Effector CD4-positive, alpha-beta T cell (primary cell): Measurements from ENCODE around the gene UPF3A.
"Not testable (repeated sequence)": the region's sequence is repeated elsewhere in the genome, so short reads cannot be mapped to it uniquely, and the experiment has no call there.

ENCODE experiments used
- DNase-seq: peaks from one replicate; pipeline ENCODE4 v3.0.0-alpha.2; 2020

UPF3A gene

GRCh38 chr13:114341003-114341777 is 59.8 kb downstream of the UPF3A start:
- DNase-seq, result no peak

- not testable (repeated sequence) for DNase-seq
Observed at GRCh38 chr13:114347256-114347655, 65.9 kb downstream of the UPF3A start.

GRCh38 chr13:114352763-114353162 is 71.4 kb downstream of the UPF3A start:
- DNase-seq, result not testable (repeated sequence)

GRCh38 chr13:114353382-114353781 is 72.0 kb downstream of the UPF3A start:
- DNase-seq, result not testable (repeated sequence)
